HEK293 (cell line): Measurements from ENCODE around the gene GABBR2.

Source experiments
- CTCF ChIA-PET: fragments of 350-600 bp; formaldehyde crosslinking; extraction: SDS; loops from one replicate; lab custom pipeline; 2021; ENCODE audit warnings: antibody characterized with exemption; lab: Yijun Ruan, JAX
- POLR2A ChIA-PET: fragments of 300-600 bp; formaldehyde crosslinking; extraction: SDS; loops from one replicate; lab custom pipeline; 2020; ENCODE audit warnings: antibody characterized with exemption, inconsistent platforms; lab: Yijun Ruan, JAX
- H3K27ac ChIP-seq: fragments of 200-500 bp; sonication (Bioruptor generic); 2 replicates; pipeline ENCODE4 v1.5.1; 2014; ENCODE audit warnings: low read depth, low read length, control low read depth, inconsistent platforms; ENCODE audit errors: extremely low read depth
- H3K36me3 ChIP-seq, 2 experiments: fragments of 200-500 bp in 1 of 2; sonication (Bioruptor generic) in 1 of 2; 1 replicate in 1 of 2; 2 replicates in 1 of 2; pipeline ENCODE4 v1.5.1; 2014 to 2017; ENCODE audit warnings: inconsistent platforms in 2 of 2, low read length in 2 of 2; ENCODE audit not compliant: control insufficient read depth in 2 of 2, insufficient read depth in 1 of 2
- H3K4me1 ChIP-seq: fragments of 200-500 bp; sonication (Bioruptor generic); 2 replicates; pipeline ENCODE4 v1.5.1; 2014; ENCODE audit warnings: mild to moderate bottlenecking, low read length, inconsistent platforms; ENCODE audit not compliant: control insufficient read depth, insufficient read depth
- H3K4me3 ChIP-seq: 2 replicates; pipeline ENCODE4 v1.5.1; 2011; ENCODE audit warnings: low read depth, mild to moderate bottlenecking, control low read depth, low read length, moderate library complexity
- H3K9me3 ChIP-seq: fragments of 200-500 bp; sonication (Bioruptor generic); 2 replicates; pipeline ENCODE4 v1.5.1; 2014; ENCODE audit warnings: low read depth, low read length, inconsistent platforms; ENCODE audit not compliant: control insufficient read depth, insufficient read depth
- SALL2 ChIP-seq: fragments of 450-650 bp; formaldehyde crosslinking; IDR thresholded peaks from 2 replicates; pipeline ENCODE4 v1.5.0; 2017; ENCODE audit warnings: missing biosample characterization, mild to moderate bottlenecking, missing genetic modification characterization, borderline replicate concordance
- YY1 ChIP-seq: fragments of 450-650 bp; formaldehyde crosslinking; IDR thresholded peaks from 2 replicates; pipeline ENCODE4 v1.5.1; 2018; ENCODE audit warnings: missing biosample characterization, missing genetic modification characterization
- ZBTB11 ChIP-seq: fragments of 450-650 bp; formaldehyde crosslinking; conservative IDR thresholded peaks from 2 replicates; pipeline ENCODE4 v1.5.1; 2016; ENCODE audit warnings: low read depth, missing biosample characterization, missing genetic modification characterization
- ZEB2 ChIP-seq: fragments of 450-650 bp; formaldehyde crosslinking; IDR thresholded peaks from 2 replicates; pipeline ENCODE4 v1.5.1; 2016; ENCODE audit warnings: missing biosample characterization, missing genetic modification characterization
- ZNF112 ChIP-seq: fragments of 450-650 bp; formaldehyde crosslinking; IDR thresholded peaks from 2 replicates; pipeline ENCODE4 v1.5.0; 2017; ENCODE audit warnings: missing biosample characterization, missing genetic modification characterization
- ZNF169 ChIP-seq: fragments of 450-650 bp; formaldehyde crosslinking; IDR thresholded peaks from 2 replicates; pipeline ENCODE4 v1.5.1; 2016; ENCODE audit warnings: missing biosample characterization, missing genetic modification characterization
- ZNF426 ChIP-seq: fragments of 450-650 bp; formaldehyde crosslinking; IDR thresholded peaks from 2 replicates; pipeline ENCODE4 v1.5.1; 2017; ENCODE audit warnings: missing biosample characterization, missing genetic modification characterization, mild to moderate bottlenecking, inconsistent platforms, moderate library complexity
- ZNF518A ChIP-seq: fragments of 450-650 bp; formaldehyde crosslinking; conservative IDR thresholded peaks from 2 replicates; pipeline ENCODE4 v1.5.1; 2016; ENCODE audit warnings: low read depth, missing biosample characterization, missing genetic modification characterization

The GABBR2 gene

DNA sequence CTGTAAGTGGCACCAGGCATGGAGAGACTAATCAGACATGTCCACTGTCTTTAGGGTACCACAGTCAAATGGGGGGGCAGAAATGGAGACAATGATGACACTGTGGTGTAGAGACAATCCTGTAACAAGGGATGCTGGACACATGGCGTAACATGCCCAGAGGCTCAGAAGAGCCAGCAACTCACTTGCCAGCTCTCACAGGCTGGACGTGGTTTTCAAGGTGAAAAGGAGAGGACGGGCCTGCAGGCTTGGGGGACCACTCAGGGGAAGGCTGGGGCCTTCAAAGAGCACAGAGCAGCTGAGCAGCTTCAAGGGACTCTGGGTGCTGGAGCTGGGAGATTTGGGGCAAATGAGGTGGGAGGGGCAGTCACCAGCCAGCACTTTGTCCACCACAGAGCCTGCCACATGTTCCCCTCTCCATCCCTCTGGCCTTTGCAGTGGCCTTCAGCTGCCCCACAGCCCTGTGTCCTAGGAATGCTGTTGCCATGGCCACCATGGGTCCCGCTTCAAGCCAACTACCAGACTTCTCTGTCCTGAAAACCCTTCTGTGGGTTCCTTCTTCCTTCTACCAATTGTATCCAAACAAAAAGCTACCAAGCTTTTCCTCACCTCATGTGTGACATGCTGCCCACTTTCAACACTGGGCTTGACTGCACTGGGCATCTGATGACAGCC lies 140.4 kb downstream of the GABBR2 start (continued):
- no peak for TF ChIP-seq ZNF518A (tag by site-specific recombination)
- no peak for TF ChIP-seq YY1 (tag by site-specific recombination)
- no peak for TF ChIP-seq ZEB2 (tag by site-specific recombination)
- no peak for TF ChIP-seq ZNF426 (tag by site-specific recombination)
- no peak for TF ChIP-seq ZBTB11 (tag by site-specific recombination)
- TF ChIP-seq, all 188 proteins: peak for 0

GRCh38 chr9:98567540-98568233 lies 141.0 kb downstream of the GABBR2 start:
- Histone ChIP-seq H3K9me3 (no peaks in the 10 kb centered on the region), H3K4me1 (no peaks in the 10 kb centered on the region), H3K36me3 (no peaks in the 10 kb centered on the region), H3K27ac (no peak overlapping the region)
- POLR2A ChIA-PET, result no interaction called here
- CTCF ChIA-PET, result interaction anchor here (1.3 kb wide), 1 partner anchor 31 kb away, joined by 4 read pairs; no protein-coding TSS in a partner anchor
- no peak for TF ChIP-seq ZBTB11 (tag by site-specific recombination)
- no peak for TF ChIP-seq ZNF112 (tag by site-specific recombination)
- no peak for TF ChIP-seq SALL2
- TF ChIP-seq ZNF169 (tag by site-specific recombination), result no peak
- TF ChIP-seq, all 188 proteins: peak for 0
- no peak overlapping the region for H3K4me3 ChIP-seq
